Stimulated activated CD4-positive, alpha-beta T cell treated with anti-CD3 and anti-CD28 coated beads, Interleukin-12 subunit alpha, Interleukin-12 subunit beta, amount 100 ng/mL, for 4 hours (primary cell): Measurements from ENCODE around the gene LCE1A.

Experiments used
- DNase-seq: peaks from one replicate; pipeline ENCODE4 v3.0.0-alpha.2; 2020

LCE1A gene, protein sequence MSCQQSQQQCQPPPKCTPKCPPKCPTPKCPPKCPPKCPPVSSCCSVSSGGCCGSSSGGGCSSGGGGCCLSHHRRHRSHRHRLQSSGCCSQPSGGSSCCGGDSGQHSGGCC

GRCh38 chr1:152827173-152827572 is at the start of gene LCE1A:
TSS of gene LCE1A (plus strand) at chr1:152827473. CDS start at chr1:152827473, 0 bp downstream.
- no peak for DNase-seq

GRCh38 chr1:152777510-152778137 is 49.6 kb upstream of the LCE1A start:
- DNase-seq: no peak

DNA sequence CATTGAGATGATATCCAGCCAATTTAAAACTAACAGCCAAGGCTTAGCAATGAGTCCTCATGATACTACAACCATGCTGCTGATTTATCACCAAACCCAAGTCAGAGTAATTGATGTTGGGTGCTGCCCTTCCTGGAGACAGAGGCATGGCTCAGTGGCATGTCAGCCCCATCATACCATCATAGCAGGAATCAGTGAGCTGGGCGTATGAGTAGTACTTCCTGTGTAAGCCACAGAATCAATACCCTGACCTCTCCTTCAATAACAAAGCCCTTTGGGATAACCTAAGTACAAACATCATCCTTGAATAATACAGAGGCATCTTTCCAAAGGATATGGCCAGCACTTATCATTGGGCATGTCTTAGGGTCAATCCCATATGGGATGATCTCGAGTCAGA is 44.2 kb upstream of the LCE1A start:
- DNase-seq: no peak

DNA sequence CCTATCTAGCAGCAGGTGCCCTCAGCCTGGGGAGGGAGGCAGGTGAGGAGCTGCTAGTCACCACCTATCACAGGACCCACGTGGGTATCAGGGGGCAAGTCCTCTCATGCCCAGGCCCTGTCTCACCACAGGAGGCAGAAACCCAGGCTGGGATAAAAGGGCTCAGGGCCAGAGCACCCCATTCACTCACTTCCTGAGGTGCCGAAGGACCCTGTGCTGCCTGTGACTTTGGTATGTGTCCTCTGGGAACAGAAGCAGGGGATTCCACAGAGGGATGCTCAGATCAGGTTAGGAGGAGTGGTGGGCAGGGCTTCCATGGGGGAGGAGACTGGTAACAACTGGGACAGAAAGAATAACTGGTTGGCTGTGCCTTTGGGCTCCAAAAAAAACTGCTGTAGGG is 41.2 kb upstream of the LCE1A start, which contains the start of gene LCE1E:
Gene LCE1E (plus strand): TSS at position 181 of the 400 bp plus-strand sequence. CDS start 1,043 bp downstream, outside the sequence.
- DNase-seq: no peak

GRCh38 chr1:152795686-152796085 is 31.6 kb upstream of the LCE1A start:
- no peak for DNase-seq

DNA sequence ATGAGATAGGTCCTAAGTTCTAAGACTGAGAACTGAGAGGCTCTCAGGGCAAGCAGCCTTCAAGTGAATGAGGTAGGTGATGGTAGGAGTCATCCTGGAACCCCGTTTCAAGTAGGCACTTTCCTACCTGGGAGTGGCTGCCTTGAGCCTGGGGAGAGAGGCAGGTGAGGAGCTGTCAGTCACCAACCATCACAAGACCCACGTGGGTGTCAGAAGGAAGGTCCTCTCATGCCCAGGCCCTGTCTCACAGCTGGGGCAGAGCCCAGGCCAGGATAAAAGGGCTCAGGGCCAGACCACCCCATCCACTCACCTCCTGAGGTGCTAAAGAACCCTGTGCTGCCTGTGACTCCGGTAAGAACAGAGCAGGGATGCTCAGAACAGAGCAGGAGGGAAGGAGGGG is 30.9 kb upstream of the LCE1A start, which contains the start of gene LCE1D:
Gene LCE1D (plus strand): TSS at position 301 of the 400 bp plus-strand sequence. CDS start 1,074 bp downstream, outside the sequence.
- no peak for DNase-seq

DNA sequence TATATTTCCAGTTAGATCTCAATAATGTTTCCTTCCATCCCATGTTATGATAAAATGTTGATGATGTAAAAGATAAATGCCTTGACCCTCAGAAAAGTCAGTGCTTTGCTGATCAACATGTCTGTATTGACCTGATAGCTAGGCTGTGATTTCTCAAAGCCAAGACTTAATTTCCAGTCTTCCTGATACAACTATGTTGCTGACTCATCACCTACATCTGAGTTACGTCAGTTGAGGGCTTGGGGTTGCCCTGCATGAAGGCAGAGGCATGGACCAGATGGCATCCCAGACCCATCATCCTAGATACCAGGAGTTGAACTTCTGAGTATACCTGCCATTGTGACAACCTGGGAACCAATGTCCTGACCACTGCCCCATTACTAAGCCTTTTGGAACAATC is 25.9 kb upstream of the LCE1A start:
- DNase-seq: no peak

DNA sequence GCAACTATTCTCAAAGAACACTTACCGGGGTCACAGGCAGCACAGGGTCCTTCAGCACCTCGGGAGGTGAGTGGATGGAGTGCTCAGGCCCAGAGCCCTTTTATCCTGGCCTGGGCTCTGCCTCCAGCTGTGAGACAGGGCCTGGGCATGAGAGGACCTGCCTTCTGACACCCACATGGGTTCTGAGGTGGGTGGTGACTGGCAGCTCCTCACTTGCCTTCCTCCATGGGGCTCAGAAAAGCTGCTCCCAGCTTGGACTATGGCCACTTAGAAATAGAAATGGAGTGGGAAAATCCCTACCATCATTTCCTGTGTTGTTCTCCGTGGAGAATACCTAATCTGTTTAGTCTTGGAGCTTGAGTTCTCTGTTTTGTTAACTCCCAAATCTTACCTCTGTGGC is 20.7 kb upstream of the LCE1A start, which contains the start of gene LCE1C:
Gene LCE1C (minus strand): TSS at position 76 of the 400 bp plus-strand sequence. CDS start 1,173 bp downstream, outside the sequence.
- no peak for DNase-seq

DNA sequence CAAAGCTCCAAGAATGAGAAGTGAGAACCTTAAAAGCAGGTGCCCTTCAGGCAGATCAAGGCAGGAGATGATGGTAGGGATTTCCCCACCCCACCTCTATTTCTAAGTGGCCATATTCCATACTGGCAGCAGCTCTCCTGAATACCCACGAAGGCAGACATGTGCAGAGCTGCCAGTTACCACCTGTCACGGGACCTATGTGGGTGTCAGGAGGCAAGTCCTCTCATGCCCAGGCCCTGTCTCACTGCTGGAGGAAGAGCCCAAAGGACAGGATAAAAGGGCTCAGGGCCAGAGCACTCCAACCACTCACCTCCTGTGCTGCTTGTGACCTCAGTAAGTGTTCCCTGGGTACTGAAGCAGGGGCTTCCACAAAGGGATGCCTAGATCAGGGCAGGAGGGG is 16.2 kb upstream of the LCE1A start:
- DNase-seq: no peak

GRCh38 chr1:152811671-152812070 is 15.6 kb upstream of the LCE1A start, which contains the start of gene LCE1B:
TSS of gene LCE1B (plus strand) at chr1:152811971. CDS start at chr1:152812447, 476 bp downstream.
- DNase-seq: no peak

GRCh38 chr1:152817309-152817708 is 10.0 kb upstream of the LCE1A start:
- no peak for DNase-seq

- no peak for DNase-seq
Measured at GRCh38 chr1:152823294-152823693, 4.0 kb upstream of the LCE1A start.

- DNase-seq: no peak
Measured at GRCh38 chr1:152824964-152825363, 2.3 kb upstream of the LCE1A start.

DNA sequence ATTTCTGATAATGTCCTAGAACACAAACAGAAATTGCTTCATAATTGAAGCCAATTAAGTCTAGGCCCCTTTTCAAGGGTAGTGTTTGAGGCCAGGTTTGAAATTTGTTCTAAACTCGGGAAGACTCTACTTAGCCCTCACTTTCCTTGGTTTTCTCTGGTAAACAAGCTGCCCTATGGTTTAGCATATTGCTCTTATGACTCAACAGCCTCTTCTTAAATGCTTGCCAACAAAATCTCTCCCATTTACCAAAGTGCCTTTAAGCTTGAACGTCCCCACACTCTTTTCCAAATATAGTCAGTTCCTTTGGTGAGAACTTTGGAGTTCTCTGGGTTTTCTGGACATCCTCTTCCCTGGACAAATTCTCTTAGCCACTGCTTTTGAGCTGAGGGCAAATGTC is 9.6 kb downstream of the LCE1A start:
- DNase-seq: no peak

DNA sequence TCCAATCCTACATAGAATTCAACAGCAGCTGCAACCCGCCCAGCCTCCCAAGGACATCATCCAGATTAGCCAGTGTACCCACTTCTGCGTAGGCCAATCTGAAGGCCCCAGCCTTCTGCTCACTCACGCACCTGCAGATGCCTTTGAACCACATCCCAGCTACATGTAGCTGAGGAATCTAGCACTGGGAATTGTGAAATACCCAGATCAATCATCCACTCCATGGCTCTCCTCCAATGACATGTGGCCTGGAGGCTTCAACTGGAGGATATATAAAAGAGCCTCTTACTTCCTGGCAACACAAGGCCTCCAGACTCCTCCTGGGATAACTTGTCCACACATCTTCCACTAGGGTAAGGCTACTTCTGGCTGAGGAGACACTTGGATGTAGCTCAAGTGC is 15.3 kb downstream of the LCE1A start, which contains the start of gene LCE6A:
Gene LCE6A (plus strand): TSS at position 301 of the 400 bp plus-strand sequence. CDS start 665 bp downstream, outside the sequence.
- no peak for DNase-seq

DNA sequence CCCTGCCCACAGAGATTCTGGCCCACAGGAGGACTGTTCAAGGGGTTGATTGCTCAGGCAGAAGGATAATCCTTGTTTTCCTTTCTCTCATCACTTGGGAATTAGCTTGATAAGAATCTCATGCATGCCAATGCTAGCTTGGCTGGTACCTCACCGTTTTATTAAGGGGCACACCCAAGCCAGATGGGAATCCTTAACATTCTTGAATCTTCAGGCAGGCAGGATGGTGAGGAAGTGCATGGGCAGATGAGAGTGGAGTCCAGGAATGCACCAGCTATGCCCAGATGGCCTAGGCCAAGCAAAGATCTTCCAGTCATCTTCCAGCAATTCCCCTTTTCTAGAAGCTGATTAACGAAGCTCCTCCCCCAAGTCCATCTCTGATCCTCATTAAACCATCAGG is 28.4 kb downstream of the LCE1A start:
- DNase-seq: no peak

GRCh38 chr1:152858062-152858461 is 30.8 kb downstream of the LCE1A start:
- DNase-seq: no peak

DNA sequence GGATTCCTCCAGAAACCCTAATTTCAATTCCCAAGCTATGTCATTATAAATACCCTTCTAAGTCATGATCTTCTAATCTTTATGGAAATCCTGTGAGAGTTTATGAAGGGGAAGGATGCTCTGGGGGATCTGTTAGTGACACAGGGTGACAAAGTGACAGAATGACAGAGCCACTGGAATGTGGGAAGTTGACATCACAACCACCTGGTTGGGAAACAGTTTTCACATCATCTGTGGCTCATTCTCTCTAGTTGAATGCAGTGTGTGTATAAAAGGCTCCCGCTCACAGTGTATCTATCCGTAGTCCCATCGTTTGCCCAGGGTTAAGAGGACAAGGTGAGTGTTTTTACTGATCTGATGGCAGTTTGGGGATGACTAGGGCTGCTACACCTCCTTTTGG is 32.4 kb downstream of the LCE1A start, which contains the start of gene LCE7A:
Gene LCE7A (plus strand): TSS at position 301 of the 400 bp plus-strand sequence. CDS start 702 bp downstream, outside the sequence.
- DNase-seq: no peak

DNA sequence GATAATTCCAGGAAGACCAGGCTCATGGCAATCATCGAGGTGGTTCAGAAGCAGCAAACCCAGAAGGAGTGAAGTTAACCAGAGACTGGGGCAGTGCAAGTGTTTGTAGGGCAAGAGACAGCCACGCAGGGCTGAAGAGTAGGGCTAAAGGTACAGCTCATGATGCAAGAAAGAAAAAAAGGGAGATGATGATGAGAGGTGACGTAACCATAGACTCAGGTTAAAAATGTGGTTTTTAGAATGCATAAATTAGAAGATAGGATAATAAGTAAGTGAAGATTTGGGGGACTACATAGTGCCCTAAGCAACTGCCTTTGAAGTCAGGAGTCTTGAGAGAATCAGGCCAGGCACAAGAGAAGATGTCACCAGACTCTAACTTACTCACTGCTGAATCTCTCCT is 32.9 kb downstream of the LCE1A start:
- DNase-seq: no peak

DNA sequence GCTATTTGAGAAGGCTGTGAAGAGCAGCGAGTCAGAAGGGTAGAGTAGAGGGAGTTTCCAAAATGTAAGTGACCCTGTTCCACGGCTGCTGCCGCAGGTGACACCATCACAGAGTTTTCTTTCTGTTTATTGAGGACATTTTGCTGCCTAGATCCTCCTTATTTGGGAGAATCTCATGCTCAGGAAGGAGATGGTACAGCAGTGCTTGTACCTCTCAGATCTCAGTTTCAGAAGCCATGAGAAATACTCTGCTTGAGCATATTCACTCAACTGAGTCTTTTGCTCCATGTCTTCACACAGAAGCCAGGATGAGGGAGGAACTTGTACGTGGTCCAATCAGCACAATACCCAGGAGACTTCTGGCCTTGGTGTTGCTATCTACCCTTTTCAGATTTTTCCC is 34.1 kb downstream of the LCE1A start:
- DNase-seq: no peak

DNA sequence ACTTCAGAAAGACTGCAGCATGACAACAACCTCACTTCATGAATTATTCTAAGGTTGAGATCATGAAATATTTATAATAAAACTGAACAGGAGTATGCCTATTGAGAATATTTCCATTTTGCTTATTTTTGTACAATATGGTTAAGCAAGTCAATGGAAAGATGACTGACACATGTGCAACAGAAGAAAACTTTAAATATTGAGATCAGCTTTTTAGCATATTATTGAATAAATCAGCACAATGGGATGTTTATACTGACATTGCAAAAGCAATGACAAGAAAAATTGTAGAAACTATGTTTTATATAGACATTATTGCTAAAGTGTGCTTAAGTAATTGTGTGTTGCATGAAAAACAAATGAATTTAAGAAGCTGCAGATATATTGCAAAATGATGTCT is 37.2 kb downstream of the LCE1A start:
- no peak for DNase-seq

DNA sequence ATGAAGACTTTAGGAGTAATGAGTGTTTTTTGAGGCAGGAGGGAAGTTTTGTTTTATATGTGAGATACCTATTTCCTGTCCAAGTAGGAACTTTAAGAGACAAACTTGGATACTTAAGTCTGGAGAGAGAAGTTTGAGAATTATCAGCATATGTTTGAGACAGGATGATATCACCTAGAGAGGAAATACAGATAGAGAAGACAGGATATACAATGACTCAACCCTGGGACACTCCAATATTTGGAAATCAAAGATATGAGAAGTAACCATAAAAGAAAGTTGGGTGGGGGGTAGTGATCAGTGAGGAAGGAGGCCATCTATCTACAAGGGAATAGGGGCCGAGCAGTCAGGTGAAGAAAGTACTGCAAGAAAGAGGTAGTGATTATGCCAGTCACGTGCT is 39.0 kb downstream of the LCE1A start:
- no peak for DNase-seq

GRCh38 chr1:152869808-152870419 is 42.6 kb downstream of the LCE1A start:
- peak; percentile 44 for DNase-seq
